Measurements from ENCODE around the gene TFE3. TPM values are rescaled to one million over a fixed set of nuclear protein-coding genes. Genes with fewer than 3 reads are reported as not detected.

Gene TFE3
- total and polyA plus RNA-seq, 2 experiments from 2014 or later: 53.0 to 85.6 TPM

DNA sequence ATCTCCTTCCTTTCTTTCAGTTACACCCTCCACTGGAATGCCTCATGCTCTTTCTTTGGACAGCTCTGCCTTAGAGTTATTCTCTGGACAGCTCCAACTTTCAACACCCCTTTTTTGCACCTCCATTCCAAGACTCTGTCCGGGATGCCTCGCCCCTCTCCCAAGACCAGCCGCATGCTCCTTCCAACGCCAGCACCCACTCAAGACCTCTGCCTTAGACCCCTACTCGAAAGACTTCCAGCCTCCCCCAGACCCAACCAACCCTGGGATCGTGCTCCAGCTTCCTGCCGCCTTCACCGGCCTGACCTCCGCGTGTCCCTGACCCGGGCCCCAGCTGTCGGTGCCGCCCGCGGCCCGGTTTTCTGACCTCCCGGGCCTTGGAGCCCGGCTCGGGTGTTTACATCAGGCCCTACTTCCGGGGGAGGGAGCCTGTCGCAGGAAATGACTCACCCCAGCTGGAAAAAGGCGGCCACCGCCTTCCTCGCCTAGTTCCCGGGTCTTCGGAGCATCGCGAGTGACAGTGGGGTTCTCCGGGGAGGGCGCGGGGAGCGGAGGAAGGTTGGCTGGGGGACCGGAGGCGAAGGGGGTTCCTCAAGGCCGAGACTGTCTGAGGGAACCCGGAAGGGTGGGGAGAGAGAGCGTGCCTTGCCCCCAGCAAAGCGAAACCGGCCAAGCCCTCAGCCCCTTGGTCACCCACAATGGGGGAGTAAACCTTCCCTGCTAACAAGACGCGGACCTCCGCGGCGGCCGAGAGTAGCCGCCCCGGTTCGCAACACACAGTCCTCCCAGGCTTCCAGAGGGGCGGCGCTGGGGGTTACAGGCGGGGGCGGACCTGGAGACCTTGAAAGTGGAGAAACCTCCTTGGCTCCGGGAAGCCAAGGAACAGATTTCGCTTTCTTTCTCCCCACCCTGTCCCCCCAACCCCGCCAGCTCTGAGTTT lies 36.6 kb upstream of the TFE3 start, which contains the start of gene WDR45:
TSS of gene WDR45 (minus strand) at position 399 of the 940 bp plus-strand sequence. CDS start 1,792 bp downstream, outside the sequence.
- Histone ChIP-seq H2AFZ (peak within 1 kb of the TSS; percentile 83), H3K36me3 (ENCODE audit: low read depth) (no peaks in the 10 kb centered on the region; the same call in 1 of the 2 replicates), H3K79me2 (ENCODE audit: insufficient read depth) (peaks cover 23% of the 10 kb centered on the region), H3F3A (ENCODE audit: insufficient read depth) (no peaks in the 10 kb centered on the region), H3K9me2 (ENCODE audit: insufficient read depth) (no peaks in the 10 kb centered on the region), H3K4me1 (ENCODE audit: insufficient read depth) (no peaks in the 10 kb centered on the region), H3K27ac (peak within 1 kb of the TSS; percentile 84), H4K20me1 (ENCODE audit: insufficient read depth) (no peaks in the 10 kb centered on the region), H3K9ac (peak within 1 kb of the TSS; percentile 98), H3K4me2 (ENCODE audit: unreplicated experiment) (peak within 1 kb of the TSS; percentile 81), H3K27me3 (replicated peaks; ENCODE audit: insufficient read depth) (no peaks in the 10 kb centered on the region), H3K4me3 (peak within 1 kb of the TSS; percentile 99), H3K9me3 (ENCODE audit: low read depth) (no peaks in the 10 kb centered on the region)
- TF ChIP-seq EZH2 (IDR thresholded peaks at IDR 0.05; ENCODE audit: insufficient read depth, poor library complexity, severe bottlenecking): no peak
- no peak for TF ChIP-seq EZH2phosphoT487 (IDR thresholded peaks at IDR 0.05; ENCODE audit: insufficient read depth, low read depth)
- WGBS, 2 experiments (ENCODE audit: low coverage in 1 of 2, low lambda C conversion rate in 2 of 2, missing lambda C conversion rate in 2 of 2): 0 to 2% methylated on average over 15 to 34 of the region's 55 CpGs
- DNase-seq: peak; percentile 86
- in situ Hi-C loops (cut with MboI): no loop called here

GRCh38 chrX:49077941-49078340 lies 34.8 kb upstream of the TFE3 start:
- no peaks in the 10 kb centered on the region for H3K27me3 ChIP-seq (replicated peaks; ENCODE audit: insufficient read depth)
- in situ Hi-C loops (cut with MboI): no loop called here
- H2AFZ ChIP-seq: no peak overlapping the region
- H3K9me2 ChIP-seq (ENCODE audit: insufficient read depth): no peaks in the 10 kb centered on the region
- peaks cover 31% of the 10 kb centered on the region for H3K79me2 ChIP-seq (ENCODE audit: insufficient read depth)
- WGBS, 2 experiments (ENCODE audit: low coverage in 1 of 2, low lambda C conversion rate in 2 of 2, missing lambda C conversion rate in 2 of 2): 79 to 87% methylated on average over 2 to 5 of the region's 5 CpGs
- H4K20me1 ChIP-seq (ENCODE audit: insufficient read depth): no peaks in the 10 kb centered on the region
- no peaks in the 10 kb centered on the region; the same call in 1 of the 2 replicates for H3K36me3 ChIP-seq (ENCODE audit: low read depth)
- H3K9me3 ChIP-seq (ENCODE audit: low read depth): no peaks in the 10 kb centered on the region
- no peak for DNase-seq
- no peak overlapping the region for H3K9ac ChIP-seq
- H3K4me2 ChIP-seq (ENCODE audit: unreplicated experiment): no peak overlapping the region
- TF ChIP-seq EZH2phosphoT487 (IDR thresholded peaks at IDR 0.05; ENCODE audit: insufficient read depth, low read depth): no peak
- TF ChIP-seq EZH2 (IDR thresholded peaks at IDR 0.05; ENCODE audit: insufficient read depth, poor library complexity, severe bottlenecking): no peak
- H3K27ac ChIP-seq: no peak overlapping the region
- no peaks in the 10 kb centered on the region for H3K4me1 ChIP-seq (ENCODE audit: insufficient read depth)
- no peak overlapping the region for H3K4me3 ChIP-seq
- no peaks in the 10 kb centered on the region for H3F3A ChIP-seq (ENCODE audit: insufficient read depth)

DNA sequence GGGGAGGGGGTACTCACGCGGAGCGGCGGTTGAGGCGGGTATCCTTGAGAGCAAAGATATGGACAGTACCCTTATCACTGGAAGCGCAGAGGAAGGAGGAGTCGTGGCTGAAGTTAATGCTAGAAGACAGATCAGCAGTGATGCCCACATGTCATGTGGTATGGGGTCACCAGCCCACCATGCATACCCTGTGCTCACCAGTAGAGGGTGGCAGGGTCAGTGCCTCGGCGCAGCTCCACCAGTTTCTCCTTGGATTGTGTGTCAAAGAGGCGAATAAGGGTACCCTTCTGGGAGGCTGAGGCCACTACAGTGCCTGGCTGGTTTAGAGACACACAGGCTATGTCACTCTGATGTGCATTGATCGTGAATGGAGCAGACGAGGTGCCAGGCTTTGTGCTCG lies 32.2 kb upstream of the TFE3 start:
- Histone ChIP-seq H3K79me2 (ENCODE audit: insufficient read depth) (peaks cover 43% of the 10 kb centered on the region), H3K27me3 (replicated peaks; ENCODE audit: insufficient read depth) (no peaks in the 10 kb centered on the region)
- no peak for DNase-seq

DNA sequence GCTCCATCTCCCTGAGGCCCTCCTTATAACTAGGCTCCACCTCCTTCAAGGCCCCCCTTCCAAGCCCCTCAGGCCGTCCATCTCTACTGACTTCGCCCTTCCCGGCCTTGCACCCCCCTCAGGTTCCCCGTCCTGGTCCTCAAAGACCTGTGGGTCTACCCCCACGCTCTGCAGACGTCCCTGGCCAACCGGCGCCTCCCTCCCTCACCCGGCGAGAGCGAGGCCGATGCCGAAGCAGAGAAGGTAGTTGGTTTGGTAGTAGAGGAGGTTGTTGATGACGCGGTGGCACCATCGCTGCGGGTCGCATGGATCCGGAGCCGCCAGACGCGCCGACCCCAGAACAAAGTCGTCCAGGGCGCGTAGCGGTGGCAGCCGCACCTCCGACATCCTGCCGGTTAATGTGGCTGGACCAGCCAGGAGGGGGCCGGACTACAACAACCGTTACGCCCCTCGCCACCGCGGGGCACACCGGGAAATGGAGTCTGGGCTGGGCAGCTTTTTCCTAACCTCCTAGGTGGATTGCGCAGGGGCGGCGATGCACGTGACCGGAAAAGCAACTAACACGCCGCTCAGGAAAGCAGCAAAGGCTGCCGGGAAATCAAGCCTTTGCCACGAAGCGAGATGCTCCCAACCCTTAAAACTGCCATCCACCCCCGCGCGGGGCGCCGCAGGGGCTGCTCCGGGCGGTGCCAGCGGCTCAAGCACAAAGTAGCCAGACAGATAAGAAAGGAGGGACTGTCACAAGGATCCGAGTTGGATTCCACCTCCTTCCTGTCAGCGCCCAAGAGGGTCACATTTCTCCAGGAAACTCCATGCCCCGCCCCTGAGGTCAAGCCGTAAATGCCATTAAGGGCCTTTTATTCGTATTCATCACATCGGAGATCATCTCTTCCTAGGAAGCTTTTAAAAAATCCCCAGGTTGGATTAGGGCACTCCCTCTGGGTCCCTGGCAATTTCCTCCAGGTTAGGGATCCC lies 30.7 kb upstream of the TFE3 start, which contains the start of gene PRAF2:
TSS of gene PRAF2 (minus strand) at position 402 of the 975 bp plus-strand sequence. CDS start at position 387, 15 bp downstream.
- H3K4me2 ChIP-seq (ENCODE audit: unreplicated experiment): peak within 1 kb of the TSS; percentile 88
- H3K9ac ChIP-seq: peak within 1 kb of the TSS; percentile 83
- H3F3A ChIP-seq (ENCODE audit: insufficient read depth): no peaks in the 10 kb centered on the region
- H2AFZ ChIP-seq: peak within 1 kb of the TSS; percentile 53
- peak; percentile 94 for DNase-seq
- TF ChIP-seq EZH2 (IDR thresholded peaks at IDR 0.05; ENCODE audit: insufficient read depth, poor library complexity, severe bottlenecking): no peak
- TF ChIP-seq EZH2phosphoT487 (IDR thresholded peaks at IDR 0.05; ENCODE audit: insufficient read depth, low read depth): no peak
- no peaks in the 10 kb centered on the region for H3K4me1 ChIP-seq (ENCODE audit: insufficient read depth)
- no peaks in the 10 kb centered on the region for H3K9me3 ChIP-seq (ENCODE audit: low read depth)
- in situ Hi-C loops (cut with MboI): no loop called here
- H3K9me2 ChIP-seq (ENCODE audit: insufficient read depth): no peaks in the 10 kb centered on the region
- WGBS, 2 experiments (ENCODE audit: low coverage in 1 of 2, low lambda C conversion rate in 2 of 2, missing lambda C conversion rate in 2 of 2): 4% methylated on average over 24 to 30 of the region's 61 CpGs
- no peaks in the 10 kb centered on the region; the same call in 1 of the 2 replicates for H3K36me3 ChIP-seq (ENCODE audit: low read depth)
- peak within 1 kb of the TSS; percentile 87 for H3K27ac ChIP-seq
- H4K20me1 ChIP-seq (ENCODE audit: insufficient read depth): no peaks in the 10 kb centered on the region
- H3K79me2 ChIP-seq (ENCODE audit: insufficient read depth): peaks cover 35% of the 10 kb centered on the region
- no peaks in the 10 kb centered on the region for H3K27me3 ChIP-seq (replicated peaks; ENCODE audit: insufficient read depth)
- peak within 1 kb of the TSS; percentile 94 for H3K4me3 ChIP-seq

More for the DNA sequence above, 32.2 kb upstream of the TFE3 start:
- 48 to 67% methylated on average over 6 to 13 of the region's 13 CpGs for WGBS, 2 experiments (ENCODE audit: low coverage in 1 of 2, low lambda C conversion rate in 2 of 2, missing lambda C conversion rate in 2 of 2)
- Histone ChIP-seq H4K20me1 (ENCODE audit: insufficient read depth) (no peaks in the 10 kb centered on the region), H2AFZ (no peak overlapping the region), H3K4me2 (ENCODE audit: unreplicated experiment) (no peak overlapping the region), H3K9me2 (ENCODE audit: insufficient read depth) (no peaks in the 10 kb centered on the region), H3K9ac (no peak overlapping the region), H3K4me1 (ENCODE audit: insufficient read depth) (no peaks in the 10 kb centered on the region), H3K27ac (no peak overlapping the region), H3K9me3 (ENCODE audit: low read depth) (no peaks in the 10 kb centered on the region), H3K4me3 (no peak overlapping the region), H3K36me3 (ENCODE audit: low read depth) (no peaks in the 10 kb centered on the region; the same call in 1 of the 2 replicates), H3F3A (ENCODE audit: insufficient read depth) (no peaks in the 10 kb centered on the region)
- in situ Hi-C loops (cut with MboI): no loop called here
- TF ChIP-seq EZH2 (IDR thresholded peaks at IDR 0.05; ENCODE audit: insufficient read depth, poor library complexity, severe bottlenecking) (no peak), EZH2phosphoT487 (IDR thresholded peaks at IDR 0.05; ENCODE audit: insufficient read depth, low read depth) (no peak)

Data from GM23248 (cell line).